ENCODE measurements around the gene PTPRN2.

Gene PTPRN2

GRCh38 chr7:158391141-158391540 lies 196.5 kb downstream of the PTPRN2 start:
- no peak for DNase-seq (ENCODE audit: low spot score)
- TF ChIP-seq CTCF (IDR thresholded peaks at IDR 0.05; ENCODE audit: borderline replicate concordance, control extremely low read depth, extremely low read depth, insufficient read depth, missing control alignments) = no peak
- in situ Hi-C loops (cut with MboI; ENCODE audit: low sequenced_read_pairs, unreplicated experiment) = no loop called here

- TF ChIP-seq CTCF (IDR thresholded peaks at IDR 0.05; ENCODE audit: borderline replicate concordance, control extremely low read depth, extremely low read depth, insufficient read depth, missing control alignments) = no peak
- DNase-seq (ENCODE audit: low spot score) = no peak
- in situ Hi-C loops (cut with MboI; ENCODE audit: low sequenced_read_pairs, unreplicated experiment) = no loop called here
Observed at GRCh38 chr7:158390460-158390859, 197.2 kb downstream of the PTPRN2 start.

DNA sequence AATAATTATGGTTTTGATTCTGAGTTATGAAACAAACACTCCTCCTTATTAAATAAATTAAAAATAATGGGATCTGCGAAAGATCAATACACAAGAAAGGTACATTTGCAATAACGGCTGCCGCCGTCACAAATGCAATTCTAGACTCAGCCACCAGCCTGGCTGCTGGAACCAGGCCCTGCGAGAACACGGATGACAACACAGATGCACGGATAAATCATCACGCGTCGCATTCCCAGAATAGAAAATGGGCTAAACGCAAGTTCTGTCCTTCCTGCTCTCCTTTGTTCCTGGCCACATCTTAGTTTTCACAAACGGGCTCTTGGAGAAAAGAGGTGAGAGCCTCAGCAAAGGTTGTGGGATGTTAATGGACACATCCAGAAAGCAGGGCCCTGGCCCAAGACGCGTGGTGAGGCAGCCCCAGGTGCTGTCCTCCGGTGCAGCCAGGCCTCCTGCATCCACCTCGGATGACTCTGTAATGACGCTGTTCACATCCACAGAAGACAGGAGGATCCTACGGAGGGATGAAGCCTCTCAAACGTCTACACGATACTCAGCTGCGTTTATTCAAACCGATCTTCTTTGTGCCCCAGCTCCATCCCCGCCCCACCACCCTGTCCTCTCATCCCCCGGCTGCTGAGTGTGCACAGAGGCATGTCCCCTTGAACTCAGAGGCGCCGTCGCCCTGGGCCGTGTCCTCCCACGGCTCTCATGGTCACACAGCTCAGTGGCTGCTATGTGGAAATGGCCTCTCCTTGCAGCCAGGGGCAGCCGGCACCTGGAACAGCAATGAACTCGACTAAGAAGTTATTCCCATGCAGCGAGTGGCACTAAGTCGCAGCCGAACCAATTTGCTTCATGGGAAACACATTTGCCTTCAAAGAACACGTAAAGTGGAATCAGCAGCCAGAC lies 197.9 kb downstream of the PTPRN2 start:
- no peak for DNase-seq (ENCODE audit: low spot score)
- in situ Hi-C loops (cut with MboI; ENCODE audit: low sequenced_read_pairs, unreplicated experiment) = no loop called here
- TF ChIP-seq CTCF (IDR thresholded peaks at IDR 0.05; ENCODE audit: borderline replicate concordance, control extremely low read depth, extremely low read depth, insufficient read depth, missing control alignments) = no peak

DNA sequence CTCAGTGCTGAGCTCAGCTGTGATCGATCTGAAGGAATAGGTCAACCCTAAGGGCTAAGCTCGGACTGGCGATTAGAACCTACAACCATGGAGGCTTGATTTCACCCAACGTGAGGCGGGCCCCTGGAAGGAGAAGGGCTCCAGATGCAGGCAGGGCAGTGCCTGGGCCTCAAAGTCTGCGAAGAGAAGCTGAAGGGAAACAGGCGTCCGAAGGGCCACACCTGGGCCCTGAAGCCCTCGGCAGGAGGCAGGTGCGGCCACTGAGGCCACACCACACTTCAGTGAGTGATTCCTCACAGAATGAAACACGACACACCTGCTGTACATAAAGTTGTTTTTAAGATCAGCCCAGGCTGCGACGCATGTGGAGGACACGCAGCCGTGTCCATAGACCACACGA lies 198.7 kb downstream of the PTPRN2 start:
- in situ Hi-C loops (cut with MboI; ENCODE audit: low sequenced_read_pairs, unreplicated experiment) = no loop called here
- no peak for TF ChIP-seq CTCF (IDR thresholded peaks at IDR 0.05; ENCODE audit: borderline replicate concordance, control extremely low read depth, extremely low read depth, insufficient read depth, missing control alignments)
- no peak for DNase-seq (ENCODE audit: low spot score)

DNA sequence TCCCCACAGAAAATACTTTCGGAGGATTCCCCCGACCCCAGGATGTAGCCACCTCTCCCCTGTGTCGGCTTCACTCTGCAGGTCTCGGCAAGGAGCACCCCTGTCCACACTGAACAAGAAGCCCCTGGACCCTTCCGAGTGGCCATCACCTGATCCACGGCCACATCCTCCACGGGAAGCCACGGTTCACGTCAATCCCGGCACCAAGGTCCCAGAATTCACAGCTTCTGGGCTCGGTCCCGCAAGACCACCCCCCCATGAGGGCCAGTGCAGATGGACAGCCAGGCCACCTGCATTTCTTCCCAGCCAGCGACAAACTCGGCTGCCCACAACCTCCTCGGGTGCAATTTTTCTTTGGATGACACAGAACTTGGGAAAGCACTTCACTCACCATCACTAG lies 199.6 kb downstream of the PTPRN2 start:
- in situ Hi-C loops (cut with MboI; ENCODE audit: low sequenced_read_pairs, unreplicated experiment) = no loop called here
- TF ChIP-seq CTCF (IDR thresholded peaks at IDR 0.05; ENCODE audit: borderline replicate concordance, control extremely low read depth, extremely low read depth, insufficient read depth, missing control alignments) = no peak
- no peak for DNase-seq (ENCODE audit: low spot score)

DNA sequence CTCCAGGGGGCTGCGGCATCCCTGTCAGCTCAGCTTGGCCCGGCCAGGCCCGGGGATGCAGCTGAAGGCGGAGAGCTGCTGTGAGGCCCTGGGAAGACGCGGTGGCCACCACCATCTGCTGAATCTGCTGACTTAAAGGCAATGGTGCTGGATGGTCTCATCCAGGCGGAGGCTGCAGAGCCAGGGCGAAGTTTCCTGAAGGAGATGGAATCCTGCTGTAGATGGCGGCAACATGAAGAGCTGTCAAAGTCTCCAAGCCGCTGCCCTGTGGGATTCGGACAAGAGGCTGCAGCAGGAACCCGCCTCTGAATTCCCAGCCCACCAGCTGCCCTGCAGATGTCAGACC lies 200.1 kb downstream of the PTPRN2 start:
- DNase-seq (ENCODE audit: low spot score) = no peak
- in situ Hi-C loops (cut with MboI; ENCODE audit: low sequenced_read_pairs, unreplicated experiment) = no loop called here
- no peak for TF ChIP-seq CTCF (IDR thresholded peaks at IDR 0.05; ENCODE audit: borderline replicate concordance, control extremely low read depth, extremely low read depth, insufficient read depth, missing control alignments)
